HG03342 (cell line): ENCODE measurements around the gene SEMA4D.

Experiments used
- ATAC-seq: cut with Tn5 transposase; IDR thresholded peaks from one replicate; pipeline ENCODE4 v1.9.1; 2021; ENCODE audit warnings: mild to moderate bottlenecking, moderate library complexity; ENCODE audit not compliant: unreplicated experiment

SEMA4D gene

DNA sequence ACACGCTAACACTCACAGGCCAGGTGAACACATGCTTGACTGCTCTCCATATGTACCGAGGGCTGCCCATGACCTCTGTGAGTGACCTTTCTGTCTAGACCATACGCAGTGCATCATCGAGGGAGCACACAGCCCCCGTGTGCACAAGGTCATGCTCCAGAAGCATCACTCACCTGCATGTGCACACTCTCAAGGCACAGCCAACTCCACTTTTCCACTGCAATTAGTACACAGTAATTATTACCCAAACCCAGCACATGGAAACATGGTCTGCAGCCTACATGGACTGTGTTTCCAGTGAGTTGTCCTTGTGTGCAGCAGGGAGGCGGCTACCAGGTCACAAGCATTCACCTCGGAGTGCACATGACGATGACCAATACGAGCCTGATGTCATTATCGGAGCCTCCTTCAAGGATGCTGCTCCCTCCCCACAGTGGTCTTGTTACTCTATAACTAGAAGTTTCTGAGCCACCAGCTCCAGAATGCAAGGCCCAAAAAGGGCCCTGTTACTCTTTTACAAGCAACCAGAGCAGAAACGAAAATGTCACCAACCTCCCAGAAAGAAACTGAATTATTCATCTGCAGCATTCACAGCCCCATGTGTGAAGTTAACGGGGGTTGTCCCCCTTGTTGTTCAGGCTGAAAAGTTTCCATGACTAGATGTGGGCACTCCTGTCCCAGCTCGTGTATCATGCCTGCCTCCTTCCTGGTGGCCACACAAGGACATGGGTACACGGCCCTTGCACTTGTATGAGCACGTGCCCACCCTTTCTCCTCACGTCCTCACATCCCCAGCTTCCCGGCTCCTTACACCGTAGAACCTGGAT, 31.2 kb downstream of the SEMA4D start:
- peak; percentile 68 for ATAC-seq

DNA sequence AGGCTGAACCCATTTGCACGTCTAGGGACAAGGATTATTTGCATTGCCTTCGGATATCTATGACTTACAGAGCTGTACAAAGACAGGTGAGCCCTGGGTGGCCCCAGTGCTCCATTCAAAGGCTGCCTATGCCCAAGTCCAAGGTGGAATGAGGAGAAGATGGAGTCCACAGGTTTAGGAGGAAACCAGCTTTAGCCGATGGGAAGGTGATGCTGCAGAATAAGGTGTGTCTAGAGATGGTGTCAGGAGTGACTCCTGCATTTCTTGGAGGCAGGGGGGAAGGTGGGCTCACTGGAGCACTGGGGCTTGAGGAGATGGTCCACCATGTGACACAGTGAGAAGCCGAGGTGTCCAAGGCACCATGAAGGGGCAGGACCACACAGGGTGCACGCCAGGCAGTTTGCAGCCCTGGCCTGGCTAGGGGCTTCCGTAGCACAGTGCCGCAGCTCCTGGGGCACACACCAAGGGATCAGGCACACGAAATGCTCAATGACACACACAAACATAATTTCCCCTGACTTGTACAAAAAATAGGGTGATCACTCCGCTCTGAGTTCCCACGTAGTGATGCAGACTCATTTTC, 32.1 kb downstream of the SEMA4D start:
- ATAC-seq: no peak

DNA sequence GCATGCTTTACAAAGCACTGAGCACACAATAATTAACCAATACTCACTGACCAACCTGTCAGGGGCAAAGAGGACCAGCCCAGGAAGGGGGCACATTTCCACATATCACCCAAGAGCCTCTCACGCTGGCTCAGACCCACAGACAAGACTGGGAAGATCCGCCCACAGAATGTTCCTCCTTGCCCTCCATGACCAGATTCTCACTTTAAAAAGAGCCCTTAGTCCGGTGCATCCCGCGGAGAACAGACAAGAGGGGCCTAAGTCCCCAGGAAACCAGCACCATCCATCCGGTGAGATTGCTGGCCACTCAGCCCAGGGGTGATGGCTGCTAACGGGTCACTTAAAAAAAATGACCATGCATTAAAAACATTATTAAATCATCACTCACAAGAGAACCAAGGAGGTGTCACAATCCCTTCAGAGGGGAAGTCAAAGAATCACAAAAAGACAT, 32.9 kb downstream of the SEMA4D start:
- ATAC-seq: no peak

DNA sequence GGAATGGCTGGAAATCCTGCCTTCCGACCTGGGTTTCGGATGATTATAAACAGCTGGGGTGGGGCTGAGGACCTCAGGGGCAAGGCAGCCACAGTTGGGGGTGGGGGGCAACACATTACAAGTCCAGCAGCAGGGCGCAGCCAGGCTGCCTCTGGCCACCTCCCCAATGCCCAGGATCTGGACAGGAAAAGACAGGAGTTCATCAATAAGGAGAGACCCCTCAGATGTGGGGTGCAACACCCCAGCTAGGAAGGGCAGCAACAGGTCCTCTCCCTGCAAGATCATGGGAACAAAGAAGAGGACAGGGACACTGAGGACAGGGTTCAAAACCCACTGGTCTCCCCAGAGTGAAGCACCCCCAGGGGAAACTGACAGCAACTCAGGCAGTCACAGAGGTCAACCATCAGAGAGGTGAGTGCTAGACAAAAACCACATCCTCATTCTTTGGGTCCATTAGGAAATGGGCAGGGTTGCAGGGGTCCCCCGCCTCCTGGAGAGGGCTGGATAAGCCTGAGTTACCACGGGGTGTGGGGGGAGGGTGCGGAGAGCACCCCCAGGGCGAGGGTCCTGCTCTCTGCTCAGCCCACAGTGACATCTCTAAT, 33.5 kb downstream of the SEMA4D start:
- ATAC-seq: no peak

DNA sequence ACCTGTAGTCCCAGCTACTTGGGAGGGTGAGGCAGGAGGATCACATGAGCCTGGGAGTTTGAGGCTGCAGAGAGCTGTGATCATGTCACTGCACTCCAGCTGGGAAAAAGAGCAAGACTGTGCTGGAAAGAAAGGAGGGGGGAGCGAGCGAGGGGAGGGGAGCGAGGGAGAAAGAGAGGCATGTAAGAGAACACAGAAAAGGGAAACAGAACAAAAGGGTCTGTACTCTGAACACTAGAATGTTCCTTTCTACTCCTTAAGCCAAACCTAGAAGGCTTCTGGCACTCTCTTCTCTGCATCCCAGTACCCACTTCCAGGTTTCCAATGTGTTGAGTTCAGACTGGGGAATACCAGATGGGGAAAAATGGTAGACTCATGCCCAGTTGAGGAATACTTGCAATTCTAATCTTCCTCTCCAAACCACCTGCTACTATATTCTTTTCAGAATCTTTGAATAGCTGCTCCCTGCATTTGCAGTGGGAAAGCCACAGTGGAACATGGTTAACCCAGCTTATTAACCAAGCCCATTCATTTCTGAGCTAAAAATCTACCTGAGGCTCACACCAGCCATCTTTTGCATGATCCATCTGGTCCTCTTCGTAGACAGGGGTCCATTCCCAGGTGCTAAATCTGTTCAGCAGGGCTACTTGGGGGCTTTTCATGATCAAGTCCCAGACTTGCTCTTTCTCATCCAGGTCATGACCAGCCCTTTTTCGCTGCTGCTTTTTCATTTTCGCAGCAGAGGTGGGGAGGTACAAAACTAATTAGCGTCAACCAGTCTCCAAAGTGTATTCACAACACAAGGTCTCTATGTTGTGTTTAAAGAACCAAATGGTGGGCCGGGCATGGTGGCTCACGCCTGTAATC, 34.9 kb downstream of the SEMA4D start:
- no peak for ATAC-seq

DNA sequence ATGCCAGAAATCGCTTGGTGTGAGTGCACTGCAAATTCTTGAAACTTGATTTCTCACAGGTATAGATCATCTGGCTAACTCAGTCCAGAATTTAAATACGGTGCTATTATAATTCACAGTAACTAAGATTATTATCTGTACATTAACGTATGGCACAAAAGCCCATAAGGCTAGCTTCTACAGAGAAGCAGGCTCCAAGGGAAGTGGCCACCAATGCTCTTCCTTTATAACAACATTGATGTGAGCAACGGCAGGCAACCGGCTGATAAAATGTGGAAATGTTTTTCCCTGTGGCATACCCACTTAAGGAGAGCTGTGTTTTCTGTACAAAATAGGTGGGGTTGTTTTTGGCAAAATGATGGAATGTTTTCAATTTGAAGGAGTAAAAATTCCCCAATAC, 35.7 kb downstream of the SEMA4D start:
- ATAC-seq: no peak

DNA sequence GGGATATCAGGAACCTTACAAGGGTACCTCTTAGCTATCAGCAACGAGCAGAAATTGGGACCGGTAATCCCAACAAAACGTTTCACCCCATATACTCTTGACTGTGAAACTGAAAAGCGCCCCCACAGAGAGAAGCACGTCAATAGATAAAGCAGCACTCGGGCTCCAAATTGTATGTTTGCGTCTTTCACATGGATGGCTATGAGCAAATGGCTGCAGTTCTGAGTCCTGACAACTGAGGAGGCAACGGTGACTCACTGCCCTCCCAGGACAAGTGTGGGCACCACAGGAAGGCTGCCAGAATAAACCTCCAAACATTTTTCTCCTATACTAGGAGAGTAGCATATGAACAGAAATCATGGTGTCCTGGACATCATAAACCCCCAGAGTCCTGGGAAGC, 36.6 kb downstream of the SEMA4D start:
- ATAC-seq: no peak

DNA sequence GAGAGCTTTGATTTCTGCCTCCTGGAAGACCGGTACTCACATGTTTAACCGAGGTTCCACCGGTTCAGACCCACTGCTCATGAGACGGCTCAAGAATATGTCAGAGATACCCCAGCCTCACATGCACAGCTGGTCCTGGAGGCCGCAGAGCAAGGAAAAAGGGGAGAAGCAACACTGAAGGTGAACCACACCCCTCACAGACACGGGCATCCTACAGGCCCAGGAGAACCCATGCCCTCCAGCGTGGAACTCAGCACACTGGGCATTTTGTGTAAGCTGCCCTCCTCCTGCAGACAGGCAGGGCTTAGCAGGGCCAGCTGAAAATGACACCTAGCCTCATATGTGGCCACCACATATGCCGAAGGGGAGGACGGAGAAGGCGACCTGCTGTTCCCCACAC, 37.4 kb downstream of the SEMA4D start:
- ATAC-seq: no peak

DNA sequence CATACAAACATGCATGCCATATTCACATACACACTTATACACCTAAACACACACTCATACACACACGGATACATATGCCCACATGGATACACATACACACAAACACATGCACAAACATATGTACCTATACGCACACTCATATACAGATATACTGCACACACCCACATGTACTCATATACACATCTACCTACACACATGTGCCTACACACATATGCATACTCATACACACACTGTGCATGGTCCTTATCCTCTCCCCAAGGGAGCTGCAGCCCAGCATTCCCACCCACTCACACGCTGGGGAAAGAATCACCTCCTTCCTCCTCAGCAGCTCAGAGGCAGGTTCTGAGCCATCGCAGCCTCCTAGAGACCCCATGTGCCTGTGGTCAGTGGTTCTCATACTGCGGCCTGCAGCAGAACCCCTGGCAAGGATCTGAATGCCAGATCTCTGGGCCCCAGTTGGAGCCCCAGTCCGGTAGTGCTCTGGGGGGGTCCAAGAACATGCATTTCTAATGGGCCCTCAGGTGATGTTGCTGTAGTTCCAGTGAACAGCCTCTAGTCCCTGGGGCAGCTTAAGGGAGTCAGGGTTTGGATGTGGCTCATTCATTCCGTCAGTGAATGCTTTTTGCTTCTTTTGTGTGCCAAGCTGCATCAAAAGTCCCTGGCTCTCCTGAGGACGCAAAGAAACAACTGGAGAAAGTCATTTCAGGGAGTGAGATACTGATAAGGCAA, 39.0 kb downstream of the SEMA4D start:
- no peak for ATAC-seq

DNA sequence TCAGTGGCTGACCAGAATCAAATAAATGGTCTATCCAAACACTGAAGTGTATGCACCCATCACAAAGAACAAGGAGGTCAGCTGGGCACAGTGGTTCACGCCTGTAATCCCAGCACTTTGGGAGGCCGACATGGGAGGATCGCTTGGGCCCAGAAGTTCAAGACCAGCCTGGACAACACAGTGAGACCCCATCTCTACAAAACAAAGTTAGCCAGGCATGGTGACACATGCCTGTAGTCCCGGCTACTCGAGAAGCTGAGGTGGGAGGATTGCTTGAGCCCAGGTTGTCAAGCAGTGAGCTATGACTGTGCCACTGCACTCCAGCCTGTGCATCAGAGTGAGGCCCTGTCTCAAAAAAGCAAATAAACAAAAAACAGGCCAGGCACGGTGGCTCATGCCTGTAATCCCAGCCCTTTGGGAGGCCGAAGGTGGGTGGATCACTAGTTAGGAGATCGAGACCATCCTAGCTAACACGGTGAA, 40.5 kb downstream of the SEMA4D start:
- ATAC-seq: no peak

DNA sequence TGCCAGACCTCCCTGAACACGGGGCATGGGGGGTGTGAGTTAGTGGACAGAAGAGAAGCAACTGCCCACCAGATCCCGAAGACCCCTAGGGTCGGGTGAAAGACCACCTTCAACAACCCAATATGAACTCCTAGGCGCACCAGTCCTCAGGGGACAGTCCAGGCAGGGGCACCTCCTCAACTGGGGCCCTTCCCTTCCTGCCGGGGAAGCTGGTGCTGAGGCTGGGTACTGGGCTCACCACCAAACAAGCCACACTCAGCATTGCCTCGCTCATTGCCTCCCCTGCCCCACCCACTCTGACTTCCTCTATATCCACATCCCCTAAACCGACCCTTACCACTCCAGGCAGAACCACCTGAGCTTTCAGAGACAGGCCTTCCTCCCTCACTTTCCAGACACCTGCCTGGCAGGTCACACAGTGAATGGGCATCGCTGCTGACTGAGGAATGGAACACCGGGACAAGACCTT, 42.5 kb downstream of the SEMA4D start:
- no peak for ATAC-seq

DNA sequence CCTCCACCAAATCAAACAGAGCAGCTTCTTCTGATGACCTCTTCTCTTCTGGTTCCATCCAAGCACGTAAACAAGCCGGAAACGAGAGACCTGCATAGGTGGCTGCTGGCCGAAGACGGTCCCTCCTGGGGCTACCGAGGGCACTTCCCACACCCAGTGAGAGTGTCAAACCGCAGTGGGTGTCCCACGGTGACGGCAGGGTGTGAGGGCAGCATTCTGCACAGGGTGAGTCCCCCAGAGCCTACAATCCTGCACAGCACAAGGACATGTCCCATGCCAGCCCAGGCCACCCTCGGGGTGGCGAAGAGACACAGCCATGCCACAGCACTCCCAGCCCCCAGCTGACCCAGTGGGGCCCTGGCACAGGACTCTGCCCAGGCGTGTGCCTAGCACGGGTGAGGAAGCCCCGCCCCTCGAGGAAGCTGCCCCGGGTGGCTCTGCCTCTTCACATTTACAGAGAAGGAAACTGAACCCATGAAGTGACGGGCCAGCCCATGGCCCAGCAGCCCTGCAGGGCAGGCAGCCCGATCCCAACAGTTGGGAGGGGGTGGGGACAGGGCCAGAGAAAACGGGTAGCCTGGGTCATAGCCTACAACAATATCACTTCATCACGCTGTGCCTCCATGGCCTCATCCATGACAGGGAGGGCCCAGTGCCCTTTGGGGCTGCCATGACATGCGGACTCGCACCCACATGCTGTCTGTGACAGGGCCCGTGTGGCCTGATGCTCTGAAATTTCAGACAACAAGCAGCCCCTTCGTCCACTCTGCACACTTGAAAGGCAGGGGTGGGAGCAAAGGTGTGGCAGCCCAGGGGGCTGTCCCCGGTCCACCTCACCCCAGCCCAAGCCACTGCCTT, 43.2 kb downstream of the SEMA4D start:
- no peak for ATAC-seq

DNA sequence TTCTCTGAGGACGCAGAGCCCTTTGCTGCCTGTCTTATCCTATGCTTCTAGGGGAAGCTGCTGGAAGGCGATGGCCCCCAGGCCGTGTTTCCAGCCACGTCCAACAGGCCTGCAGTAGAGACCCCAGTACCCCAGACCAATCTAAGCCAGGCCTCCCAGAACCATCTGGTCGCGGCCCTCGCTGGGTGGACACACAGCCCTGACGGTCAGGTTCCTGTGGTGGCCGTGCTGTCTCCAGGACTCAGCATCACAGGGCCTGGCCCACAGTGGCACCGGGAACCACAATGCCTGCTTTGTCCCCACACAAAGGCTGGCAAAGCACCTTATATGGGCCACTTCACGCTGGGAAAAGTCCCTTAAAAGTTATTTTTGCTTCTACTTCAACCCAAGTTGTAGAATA, 44.5 kb downstream of the SEMA4D start:
- no peak for ATAC-seq

DNA sequence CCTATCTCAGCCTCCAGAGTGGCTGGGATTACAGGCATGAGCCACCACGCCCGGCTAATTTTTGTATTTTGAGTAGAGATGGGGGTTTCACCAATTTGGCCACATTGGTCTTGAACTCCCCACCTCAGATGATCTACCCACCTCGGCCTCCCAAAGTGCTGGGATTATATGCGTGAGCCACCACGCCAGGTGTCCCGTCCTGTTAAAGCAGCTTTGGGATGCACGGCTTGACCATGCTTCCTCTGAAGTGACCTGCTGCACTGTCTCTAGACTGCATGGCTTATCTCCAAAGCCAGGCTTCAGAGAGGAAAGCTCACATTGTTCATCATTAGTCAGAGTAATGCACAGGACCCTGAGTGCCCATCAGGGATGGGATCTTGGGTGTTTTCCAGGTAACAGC, 45.4 kb downstream of the SEMA4D start:
- ATAC-seq: no peak

DNA sequence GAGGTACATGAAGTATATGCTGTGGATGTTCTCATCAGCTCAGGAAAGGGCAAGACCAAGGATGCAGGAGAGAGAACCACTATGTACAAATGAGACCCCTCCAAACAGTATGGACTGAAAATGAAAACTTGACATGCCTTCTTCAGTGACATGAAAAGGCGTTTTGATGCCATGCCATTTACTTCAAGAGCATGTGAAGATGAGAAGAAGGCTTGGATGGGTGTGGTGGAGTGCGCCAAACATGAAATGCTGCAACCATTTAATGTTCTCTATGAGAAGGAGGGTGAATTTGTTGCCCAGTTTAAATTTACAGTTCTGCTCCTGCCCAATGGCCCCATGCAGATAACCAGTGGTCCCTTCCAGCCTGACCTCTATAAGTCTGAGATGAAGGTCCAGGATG, 47.7 kb downstream of the SEMA4D start:
- no peak for ATAC-seq

DNA sequence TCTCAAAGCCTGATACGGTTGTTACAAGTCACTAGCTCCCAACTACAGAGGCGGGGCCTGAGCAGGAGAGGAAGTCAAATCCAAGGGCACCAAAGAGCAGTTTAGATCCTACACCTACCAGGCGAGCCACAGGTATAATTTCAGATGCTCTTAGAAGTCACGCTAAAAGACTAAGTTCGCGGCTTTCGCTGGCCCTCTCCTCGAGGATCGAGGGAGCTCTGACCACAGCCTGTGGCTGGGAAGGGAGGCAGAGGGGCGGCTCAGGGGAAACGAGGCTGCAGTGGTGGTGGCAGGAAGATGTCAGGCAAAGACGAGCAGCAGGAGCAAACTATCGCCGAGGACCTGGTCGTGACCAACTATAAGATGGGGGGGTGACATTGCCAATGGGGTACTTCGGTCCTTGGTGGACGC, 48.6 kb downstream of the SEMA4D start:
- ATAC-seq: no peak

DNA sequence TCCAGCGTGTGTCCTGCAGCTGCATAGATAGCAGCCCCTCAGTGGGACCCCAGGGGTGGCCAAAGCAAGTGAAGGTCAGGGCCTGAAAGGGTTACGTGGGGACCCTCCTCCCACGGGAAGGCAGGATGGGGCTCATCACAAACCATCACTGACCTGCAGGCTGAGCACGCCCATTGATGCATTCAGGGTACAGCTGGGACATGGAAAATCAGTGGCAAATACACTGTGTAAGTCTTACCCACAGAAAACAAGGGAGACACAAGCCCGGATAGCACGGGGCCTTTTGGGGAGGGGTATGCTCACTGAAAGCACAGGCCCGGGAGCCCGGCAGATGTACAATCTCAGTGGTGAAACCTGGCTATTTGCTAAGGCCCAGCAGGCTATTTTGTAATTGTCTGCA, 49.1 kb downstream of the SEMA4D start:
- ATAC-seq: no peak

DNA sequence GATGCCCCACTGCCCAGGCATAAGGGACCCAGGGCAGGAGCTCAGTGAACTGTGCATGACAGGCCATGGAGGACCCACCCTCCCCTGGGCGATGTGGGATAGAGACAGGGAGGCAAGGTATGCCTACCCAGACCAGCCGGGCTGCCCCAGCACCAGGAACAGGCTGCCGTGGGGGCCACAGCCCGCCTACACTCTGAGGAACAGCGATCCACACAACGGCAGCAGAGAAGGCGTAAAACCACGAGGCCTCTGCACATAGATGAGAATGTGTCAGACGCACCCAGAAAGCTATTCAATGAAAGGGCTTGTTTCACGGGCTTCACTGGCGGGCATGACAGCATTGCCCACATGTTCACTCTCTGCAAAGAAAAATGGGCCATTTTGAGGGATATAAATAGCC, 49.5 kb downstream of the SEMA4D start:
- ATAC-seq: peak; percentile 48

DNA sequence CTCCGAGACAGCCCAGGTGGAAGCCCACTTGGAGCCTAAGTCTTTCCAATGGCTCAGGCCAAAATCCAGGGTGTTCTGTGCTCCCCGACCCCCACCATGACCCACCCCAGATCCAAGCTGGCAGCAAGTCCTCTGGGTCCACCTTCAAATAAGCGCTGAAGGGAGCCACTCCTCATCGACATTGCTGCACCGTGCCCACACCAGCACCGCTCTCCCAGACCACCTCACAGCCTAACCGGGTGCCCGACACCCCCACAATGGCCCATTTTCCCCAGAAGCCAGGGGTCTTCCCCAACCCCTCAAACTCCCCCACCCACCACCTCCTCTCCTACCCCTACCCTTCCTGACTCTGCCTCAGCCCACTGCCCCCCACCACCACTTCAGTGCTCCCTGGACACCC, 50.5 kb downstream of the SEMA4D start:
- no peak for ATAC-seq

DNA sequence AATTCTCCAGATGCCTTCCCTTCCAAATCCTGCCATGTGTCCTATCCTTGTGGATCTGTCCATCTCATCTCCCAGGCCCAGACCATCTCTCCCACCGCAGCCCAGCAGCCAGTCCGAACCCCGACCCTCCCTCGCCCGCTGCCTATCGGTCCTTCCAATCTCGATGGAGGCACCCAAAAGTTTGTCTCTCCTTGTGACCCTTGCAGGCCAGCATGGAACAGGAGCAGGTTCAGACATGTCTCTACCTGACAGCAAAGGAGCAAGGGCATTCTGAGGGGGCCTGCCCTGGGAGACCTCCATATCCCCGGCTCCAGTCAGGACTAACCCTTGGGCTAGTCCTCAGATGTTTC, 51.0 kb downstream of the SEMA4D start:
- ATAC-seq: no peak
